ENCODE measurements around the gene FOXF2.
A peak's percentile ranks its signal among the peaks of the same experiment; 100 is the strongest.

FOXF2 gene

GRCh38 chr6:1390946-1391799, 1.8 kb downstream of the FOXF2 start:
- no peak for DNase-seq (ENCODE audit: low read depth in 2 of 2)

GRCh38 chr6:1391800-1392309, 2.5 kb downstream of the FOXF2 start:
- DNase-seq (ENCODE audit: low read depth in 2 of 2): no peak

GRCh38 chr6:1392813-1393640, 3.7 kb downstream of the FOXF2 start:
- DNase-seq (ENCODE audit: low read depth in 2 of 2): no peak

DNA sequence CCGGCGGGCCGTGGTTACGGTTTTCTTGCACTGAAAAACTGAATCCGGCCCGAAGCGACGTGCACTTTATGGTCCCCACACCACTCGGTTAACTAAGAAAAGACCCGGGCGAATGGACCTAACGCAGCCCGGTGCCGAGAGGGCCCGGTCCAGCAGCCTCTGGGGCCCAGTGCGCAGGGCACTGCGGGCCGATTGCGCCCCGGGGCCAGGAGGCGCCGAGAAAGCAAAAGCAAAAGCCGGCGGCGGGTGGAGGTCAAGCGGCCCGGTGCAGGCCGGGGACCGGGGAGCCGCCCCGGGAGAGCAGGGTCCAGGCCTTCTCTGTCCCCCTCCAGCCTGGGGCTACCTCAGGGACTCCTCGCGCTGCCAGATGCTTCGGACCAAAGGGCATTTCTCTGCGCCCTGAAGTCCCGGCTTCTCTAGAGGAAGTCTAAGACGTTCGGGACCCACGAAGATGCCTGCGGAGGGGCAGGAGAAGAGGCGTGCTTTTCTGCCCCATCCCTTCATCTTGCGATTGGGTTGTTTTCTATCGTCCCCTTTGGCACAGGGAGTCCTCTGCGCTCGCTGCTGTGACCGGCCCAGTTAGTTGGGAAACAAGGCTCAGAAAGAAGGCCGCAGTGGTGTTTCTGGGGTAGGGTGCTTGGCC, 4.4 kb downstream of the FOXF2 start:
- DNase-seq (ENCODE audit: low read depth in 2 of 2): no peak

GRCh38 chr6:1394514-1395463, 5.4 kb downstream of the FOXF2 start:
- DNase-seq (ENCODE audit: low read depth in 2 of 2): no peak

- no peak for DNase-seq (ENCODE audit: low read depth in 2 of 2)
Measured at GRCh38 chr6:1395506-1395905, 6.1 kb downstream of the FOXF2 start.

DNA sequence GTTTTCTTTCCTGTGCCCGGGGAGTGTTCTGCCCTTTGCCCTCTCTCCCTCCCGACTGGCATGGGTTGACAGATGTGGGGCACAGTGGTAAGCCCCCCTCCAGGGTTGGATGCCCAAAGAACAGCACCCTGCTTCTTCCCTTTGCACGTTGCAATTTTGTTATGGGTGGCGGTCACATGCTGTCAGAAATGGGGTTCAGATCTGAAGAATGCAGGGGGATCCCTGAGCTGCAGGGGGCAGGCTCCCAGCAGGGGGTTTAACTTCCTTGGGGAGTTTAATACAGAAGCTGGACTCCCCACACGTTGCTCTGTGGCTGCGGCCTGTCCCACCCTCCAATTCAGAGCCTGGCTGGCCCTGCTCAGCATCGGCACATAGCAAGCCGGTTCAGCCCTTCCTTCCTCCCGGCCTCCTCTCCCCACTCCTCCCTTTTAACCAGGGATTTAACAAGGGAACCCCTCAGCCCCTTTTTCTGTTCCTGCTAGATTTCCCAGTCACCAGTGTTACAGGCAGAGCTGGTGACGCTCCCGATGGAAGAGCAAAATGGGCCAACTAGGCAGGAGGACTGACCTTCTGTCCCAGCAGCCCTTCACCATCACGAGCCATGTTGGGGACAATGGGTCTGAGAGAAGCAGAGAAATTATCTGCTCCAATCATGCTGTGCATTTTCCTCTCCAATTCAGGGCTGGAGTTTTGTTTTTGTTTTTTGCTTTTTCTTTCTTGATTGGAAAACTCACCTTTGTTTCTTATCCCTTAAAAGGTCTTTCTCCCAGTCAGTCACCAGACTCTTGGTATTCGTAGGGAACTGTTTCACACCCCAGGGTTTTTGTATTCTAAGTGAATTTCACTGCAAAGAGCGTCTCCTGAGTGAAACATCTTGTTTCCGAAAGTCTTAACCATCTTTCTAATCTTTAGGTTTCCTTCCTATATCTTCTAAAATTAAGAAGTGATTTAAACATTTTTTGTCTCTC, 6.8 kb downstream of the FOXF2 start:
- no peak for DNase-seq (ENCODE audit: low read depth in 2 of 2)

DNA sequence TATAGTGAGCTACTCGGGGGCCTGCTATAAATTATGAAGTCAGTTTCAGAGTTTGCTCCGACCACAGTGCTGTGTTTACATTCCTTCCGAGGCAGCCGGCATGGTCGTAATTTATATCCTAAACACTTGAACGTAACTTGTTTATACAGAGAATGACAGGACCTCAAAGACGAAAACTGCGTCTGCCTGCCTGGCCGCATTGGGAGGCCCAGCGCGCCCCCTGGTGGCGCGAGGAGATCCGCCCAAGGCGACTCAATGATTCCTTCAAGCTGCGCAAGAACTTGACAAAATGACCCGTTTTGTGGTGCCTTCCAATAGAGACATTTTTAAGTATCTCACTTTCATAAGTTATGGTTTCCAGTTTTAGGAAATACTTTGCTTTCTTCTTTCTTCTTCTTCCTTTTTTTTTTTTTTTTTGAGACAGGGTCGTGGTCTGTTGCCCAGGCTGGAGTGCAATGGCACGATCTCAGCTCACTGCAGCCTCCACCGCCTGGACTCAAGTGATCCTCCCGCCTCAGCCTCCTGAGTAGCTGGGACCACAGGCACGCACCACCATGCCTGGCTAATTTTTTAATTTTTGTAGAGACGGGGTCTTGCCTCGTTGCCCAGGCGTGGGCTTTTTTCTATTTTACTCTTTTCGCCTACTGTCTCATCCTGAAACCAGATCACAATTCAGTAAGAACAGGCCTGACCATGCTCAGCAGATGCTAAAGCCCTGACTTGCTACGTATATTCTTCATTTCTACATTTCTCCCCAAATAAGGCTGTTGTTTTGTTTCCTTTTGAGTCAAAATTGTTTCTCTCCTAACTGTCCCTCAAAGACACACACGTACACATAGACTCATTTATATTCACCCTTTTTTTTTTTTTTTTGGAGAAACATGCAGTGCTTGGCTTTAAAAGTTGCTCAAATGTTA, 7.8 kb downstream of the FOXF2 start:
- peak; percentile 53 to 58 for DNase-seq (ENCODE audit: low read depth in 2 of 2)

GRCh38 chr6:1399085-1399780, 9.9 kb downstream of the FOXF2 start:
- no peak for DNase-seq (ENCODE audit: low read depth in 2 of 2)

- no peak for DNase-seq (ENCODE audit: low read depth in 2 of 2)
Measured at GRCh38 chr6:1400126-1400850, 10.9 kb downstream of the FOXF2 start.

DNA sequence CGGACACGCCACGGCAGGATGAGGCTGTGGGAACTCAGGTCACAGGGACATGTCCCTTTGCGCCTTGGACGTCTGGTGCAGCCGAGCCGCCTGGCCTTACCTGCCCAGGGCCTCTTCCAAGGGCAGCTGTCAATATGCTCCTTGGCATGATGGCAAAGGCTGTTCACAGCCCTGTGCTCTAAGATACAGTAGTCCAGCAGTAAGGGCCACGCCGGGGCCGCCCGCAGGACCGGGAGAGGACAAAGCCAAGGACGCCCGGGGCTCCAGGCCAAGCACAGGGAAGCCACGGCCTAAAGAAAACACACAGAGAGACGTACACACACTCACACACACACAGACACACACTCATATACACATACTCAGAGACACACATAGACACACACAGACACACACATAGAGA, 13.0 kb downstream of the FOXF2 start:
- no peak for DNase-seq (ENCODE audit: low read depth in 2 of 2)

DNA sequence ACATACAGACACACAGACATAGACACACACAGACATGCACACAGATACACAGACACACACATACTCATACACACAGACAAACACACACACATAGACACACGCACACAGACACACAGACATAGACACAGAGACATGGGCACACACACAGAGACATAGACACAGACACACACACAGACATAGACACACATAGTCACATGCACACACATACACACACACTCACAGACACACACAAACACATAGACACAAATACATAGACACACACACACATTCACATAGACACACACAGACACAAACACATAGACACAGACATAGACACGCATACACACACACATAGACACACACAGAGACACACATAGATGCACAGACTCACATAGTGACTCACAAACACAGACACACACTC, 13.5 kb downstream of the FOXF2 start:
- no peak for DNase-seq (ENCODE audit: low read depth in 2 of 2)

DNA sequence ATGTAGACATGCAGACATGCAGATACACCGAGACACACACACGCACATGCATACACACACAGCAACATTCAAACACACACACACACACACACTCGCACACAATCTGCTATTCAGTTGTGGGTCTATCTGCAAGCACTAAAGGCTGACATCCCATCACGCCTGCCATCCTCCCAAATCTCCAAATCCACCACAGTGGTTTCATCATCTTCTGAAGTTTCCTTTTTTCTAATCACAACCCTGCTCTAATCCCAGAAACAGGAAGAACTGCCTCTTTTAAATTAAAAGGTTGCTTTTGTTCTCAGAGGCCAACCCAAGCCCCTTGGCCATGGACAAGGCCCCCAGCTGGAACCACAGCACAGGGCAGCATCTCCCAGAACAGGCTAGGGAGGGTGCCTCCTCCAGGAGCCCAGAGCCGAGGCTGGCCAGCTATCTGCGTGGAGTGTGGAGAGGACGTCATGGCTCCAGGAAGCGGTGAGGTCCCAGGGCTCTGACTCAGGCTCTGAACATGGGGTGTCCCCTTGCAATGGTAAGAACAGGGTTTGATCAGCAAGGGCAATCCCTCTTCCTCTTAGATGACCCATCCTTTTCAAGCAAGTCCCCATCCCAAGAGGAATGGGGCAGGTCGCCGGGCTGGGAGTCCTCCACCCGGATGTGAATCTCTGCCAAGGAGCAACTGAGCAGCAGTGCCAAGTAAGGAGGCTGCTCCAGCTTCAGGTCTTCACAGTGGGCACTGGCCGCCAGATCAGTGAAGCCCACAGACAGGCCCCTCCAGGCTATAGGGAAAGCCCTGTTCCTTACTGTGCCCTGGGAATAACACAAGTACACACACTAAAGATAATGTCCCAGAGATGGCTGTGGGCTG, 14.7 kb downstream of the FOXF2 start:
- DNase-seq (ENCODE audit: low read depth in 2 of 2): no peak

DNA sequence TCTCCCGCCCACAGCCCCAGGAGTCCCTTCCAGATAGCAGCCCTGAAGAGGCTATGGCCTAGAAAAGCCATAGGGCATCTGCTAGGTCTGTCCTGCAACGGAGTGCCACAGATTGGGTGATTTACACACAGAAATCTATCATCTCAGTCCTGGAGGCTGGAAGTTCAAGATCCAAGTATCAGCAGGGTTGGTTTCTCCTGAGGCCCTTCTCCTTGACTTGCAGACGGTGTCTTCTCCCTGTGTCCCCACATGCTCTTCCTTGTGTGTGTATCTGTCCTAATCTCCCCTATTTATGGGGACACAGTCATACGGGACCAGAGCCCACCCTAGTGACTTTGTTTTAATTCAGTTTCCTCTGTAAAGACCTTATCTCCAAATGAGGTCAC, 15.3 kb downstream of the FOXF2 start:
- no peak for DNase-seq (ENCODE audit: low read depth in 2 of 2)

- DNase-seq (ENCODE audit: low read depth in 2 of 2): no peak
Measured at GRCh38 chr6:1405221-1405620, 15.8 kb downstream of the FOXF2 start.

DNA sequence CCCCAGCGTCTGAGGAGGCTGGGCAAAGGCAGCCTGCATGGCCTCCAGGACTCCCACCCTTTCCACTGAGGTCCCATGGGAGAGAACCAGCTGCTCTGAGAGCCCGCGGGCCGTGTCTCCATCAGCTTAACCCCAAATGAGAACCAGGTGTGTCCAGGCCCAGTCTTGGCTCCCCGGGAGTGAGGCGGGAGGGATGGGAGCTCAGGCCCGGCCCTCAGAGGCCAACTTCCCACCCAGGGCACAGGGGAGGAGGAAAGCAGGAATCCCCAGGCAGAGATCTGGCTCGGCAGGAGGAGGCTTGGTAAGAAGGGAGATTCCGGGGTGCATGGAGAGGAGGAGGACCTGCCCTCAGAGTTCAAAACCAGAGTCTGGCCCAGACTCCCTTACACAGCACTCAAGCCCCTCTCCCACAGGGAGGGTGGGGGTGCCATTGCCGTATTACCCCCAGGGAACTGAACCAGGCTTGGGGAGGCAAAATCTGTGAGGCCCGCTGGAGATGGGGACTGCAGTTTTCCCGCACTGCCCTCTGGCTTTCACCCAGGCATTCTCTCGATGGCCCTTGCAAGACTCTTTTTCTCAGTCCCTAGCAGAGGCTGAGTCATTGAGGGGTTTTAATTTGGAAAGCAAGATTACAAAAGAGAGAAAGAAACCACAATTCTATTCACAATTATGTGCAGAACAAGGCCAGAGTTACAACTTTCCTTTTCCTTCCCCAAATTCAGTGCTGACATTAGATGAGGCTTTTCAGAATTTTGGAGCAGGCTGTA, 17.1 kb downstream of the FOXF2 start:
- no peak for DNase-seq (ENCODE audit: low read depth in 2 of 2)
